ENCODE measurements around the gene C4orf46. TPM values are rescaled to one million over a fixed set of nuclear protein-coding genes. Genes with fewer than 3 reads are reported as not detected.

The C4orf46 gene
- total and polyA plus RNA-seq, 10 of the 15 experiments (the other 5 are each of a cell fraction or from before 2014, with no cell fraction given), result 9.3 to 40.2 (median 20.5) TPM

DNA sequence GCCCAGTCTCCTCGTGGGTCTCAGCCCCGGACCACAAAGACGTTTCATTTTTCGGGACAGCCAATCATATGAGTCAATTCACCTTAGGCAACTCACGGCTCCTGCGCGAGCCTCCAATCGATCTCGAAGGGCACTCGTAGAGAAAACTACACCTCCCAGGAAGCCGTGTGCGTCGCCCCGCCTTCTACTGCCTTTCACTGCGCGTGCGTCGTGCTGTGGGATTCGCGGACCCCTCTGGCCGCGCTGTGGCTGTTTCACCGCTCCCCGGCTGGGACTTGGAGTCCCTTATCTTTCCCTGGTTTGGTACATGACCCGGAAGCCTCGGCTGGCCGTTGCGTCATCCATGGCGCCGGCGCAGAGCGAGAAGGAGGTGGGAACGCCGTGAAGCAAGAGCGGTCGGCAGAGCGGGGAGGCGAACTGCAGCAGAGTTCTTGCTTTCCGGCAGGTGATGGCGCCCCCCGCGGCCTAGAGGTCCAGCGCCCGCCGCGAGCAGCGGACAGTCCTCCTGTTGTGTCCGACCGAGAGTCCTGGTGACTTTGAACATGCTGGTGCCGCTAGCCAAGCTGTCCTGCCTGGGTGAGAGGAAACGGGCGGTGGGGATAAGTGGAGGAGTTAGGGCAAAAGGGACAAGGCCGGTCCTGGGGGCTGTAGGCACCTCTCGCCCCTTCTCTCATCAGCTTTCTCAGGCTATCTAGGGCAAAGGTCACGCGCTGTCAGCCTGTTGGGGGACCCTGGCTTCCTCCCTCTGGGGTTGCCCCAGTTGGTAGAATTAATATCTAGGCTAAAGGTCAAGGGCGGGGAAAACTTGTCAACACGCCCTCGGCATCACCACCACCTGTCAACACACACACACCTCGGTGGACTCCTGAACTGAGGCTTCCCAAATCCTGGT lies 474 bp upstream of the C4orf46 start, which contains the start of gene ETFDH (continued):
- TF ChIP-seq RAD51 (IDR thresholded peaks at IDR 0.05), result no peak
- TF ChIP-seq CEBPB (IDR thresholded peaks at IDR 0.05; ENCODE audit: borderline replicate concordance in 1 of 2, low read depth in 2 of 2, low read length in 2 of 2), result peak in 1 of 2 experiments; percentile 95; a peak in 2 of 4 replicates
- TF ChIP-seq, protein P1, sequence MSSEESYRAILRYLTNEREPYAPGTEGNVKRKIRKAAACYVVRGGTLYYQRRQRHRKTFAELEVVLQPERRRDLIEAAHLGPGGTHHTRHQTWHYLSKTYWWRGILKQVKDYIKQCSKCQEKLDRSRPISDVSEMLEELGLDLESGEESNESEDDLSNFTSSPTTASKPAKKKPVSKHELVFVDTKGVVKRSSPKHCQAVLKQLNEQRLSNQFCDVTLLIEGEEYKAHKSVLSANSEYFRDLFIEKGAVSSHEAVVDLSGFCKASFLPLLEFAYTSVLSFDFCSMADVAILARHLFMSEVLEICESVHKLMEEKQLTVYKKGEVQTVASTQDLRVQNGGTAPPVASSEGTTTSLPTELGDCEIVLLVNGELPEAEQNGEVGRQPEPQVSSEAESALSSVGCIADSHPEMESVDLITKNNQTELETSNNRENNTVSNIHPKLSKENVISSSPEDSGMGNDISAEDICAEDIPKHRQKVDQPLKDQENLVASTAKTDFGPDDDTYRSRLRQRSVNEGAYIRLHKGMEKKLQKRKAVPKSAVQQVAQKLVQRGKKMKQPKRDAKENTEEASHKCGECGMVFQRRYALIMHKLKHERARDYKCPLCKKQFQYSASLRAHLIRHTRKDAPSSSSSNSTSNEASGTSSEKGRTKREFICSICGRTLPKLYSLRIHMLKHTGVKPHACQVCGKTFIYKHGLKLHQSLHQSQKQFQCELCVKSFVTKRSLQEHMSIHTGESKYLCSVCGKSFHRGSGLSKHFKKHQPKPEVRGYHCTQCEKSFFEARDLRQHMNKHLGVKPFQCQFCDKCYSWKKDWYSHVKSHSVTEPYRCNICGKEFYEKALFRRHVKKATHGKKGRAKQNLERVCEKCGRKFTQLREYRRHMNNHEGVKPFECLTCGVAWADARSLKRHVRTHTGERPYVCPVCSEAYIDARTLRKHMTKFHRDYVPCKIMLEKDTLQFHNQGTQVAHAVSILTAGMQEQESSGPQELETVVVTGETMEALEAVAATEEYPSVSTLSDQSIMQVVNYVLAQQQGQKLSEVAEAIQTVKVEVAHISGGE (CRISPR knock-in tag; IDR thresholded peaks at IDR 0.05), result no peak
- 0 out of 2 replicates have a peak, but pooled peaks have one; percentile 55 for TF ChIP-seq CHD1 (IDR thresholded peaks at IDR 0.05; ENCODE audit: low read depth, low read length)
- peak; percentile 24 for TF ChIP-seq MEF2B (IDR thresholded peaks at IDR 0.05; ENCODE audit: partially characterized antibody, poor library complexity, severe bottlenecking)
- TF ChIP-seq, protein P2, sequence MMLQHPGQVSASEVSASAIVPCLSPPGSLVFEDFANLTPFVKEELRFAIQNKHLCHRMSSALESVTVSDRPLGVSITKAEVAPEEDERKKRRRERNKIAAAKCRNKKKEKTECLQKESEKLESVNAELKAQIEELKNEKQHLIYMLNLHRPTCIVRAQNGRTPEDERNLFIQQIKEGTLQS (IDR thresholded peaks at IDR 0.05; ENCODE audit: borderline replicate concordance, extremely low read depth, low read depth, low read length), result peak; percentile 64; the same call in 1 of the 2 replicates
- TF ChIP-seq SREBF1 (IDR thresholded peaks at IDR 0.05; ENCODE audit: low read length), result peak; percentile 77
- TF ChIP-seq HDAC6 (IDR thresholded peaks at IDR 0.05; ENCODE audit: unreplicated experiment), result no peak
- TF ChIP-seq TCF7 (IDR thresholded peaks at IDR 0.05; ENCODE audit: borderline replicate concordance), result no peak
- peak in 1 of 2 experiments; percentile 42; a peak in 1 of 3 replicates for TF ChIP-seq EGR1 (IDR thresholded peaks at IDR 0.05; ENCODE audit: borderline replicate concordance in 1 of 2, low read depth in 2 of 2, low read length in 2 of 2)
- peak; percentile 96 for TF ChIP-seq NR2F1 (conservative IDR thresholded peaks at IDR 0.05)
- no peak for TF ChIP-seq ZZZ3 (IDR thresholded peaks at IDR 0.05; ENCODE audit: control insufficient read depth, insufficient read length, low read depth)
- peak; percentile 29; the same call in 1 of the 2 replicates for TF ChIP-seq JUNB (IDR thresholded peaks at IDR 0.05)
- no peak for TF ChIP-seq KDM1A (IDR thresholded peaks at IDR 0.05; ENCODE audit: borderline replicate concordance)
- TF ChIP-seq, protein P3, sequence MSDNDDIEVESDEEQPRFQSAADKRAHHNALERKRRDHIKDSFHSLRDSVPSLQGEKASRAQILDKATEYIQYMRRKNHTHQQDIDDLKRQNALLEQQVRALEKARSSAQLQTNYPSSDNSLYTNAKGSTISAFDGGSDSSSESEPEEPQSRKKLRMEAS (IDR thresholded peaks at IDR 0.05; ENCODE audit: low read depth, low read length), result no peak; the same call in 1 of the 2 replicates
- no peak for TF ChIP-seq POLR2AphosphoS2 (IDR thresholded peaks at IDR 0.05; ENCODE audit: low read depth, low read length)
- TF ChIP-seq SIX5 (IDR thresholded peaks at IDR 0.05; ENCODE audit: low read depth, low read length, severe bottlenecking), result peak; percentile 92
- TF ChIP-seq, protein P4, sequence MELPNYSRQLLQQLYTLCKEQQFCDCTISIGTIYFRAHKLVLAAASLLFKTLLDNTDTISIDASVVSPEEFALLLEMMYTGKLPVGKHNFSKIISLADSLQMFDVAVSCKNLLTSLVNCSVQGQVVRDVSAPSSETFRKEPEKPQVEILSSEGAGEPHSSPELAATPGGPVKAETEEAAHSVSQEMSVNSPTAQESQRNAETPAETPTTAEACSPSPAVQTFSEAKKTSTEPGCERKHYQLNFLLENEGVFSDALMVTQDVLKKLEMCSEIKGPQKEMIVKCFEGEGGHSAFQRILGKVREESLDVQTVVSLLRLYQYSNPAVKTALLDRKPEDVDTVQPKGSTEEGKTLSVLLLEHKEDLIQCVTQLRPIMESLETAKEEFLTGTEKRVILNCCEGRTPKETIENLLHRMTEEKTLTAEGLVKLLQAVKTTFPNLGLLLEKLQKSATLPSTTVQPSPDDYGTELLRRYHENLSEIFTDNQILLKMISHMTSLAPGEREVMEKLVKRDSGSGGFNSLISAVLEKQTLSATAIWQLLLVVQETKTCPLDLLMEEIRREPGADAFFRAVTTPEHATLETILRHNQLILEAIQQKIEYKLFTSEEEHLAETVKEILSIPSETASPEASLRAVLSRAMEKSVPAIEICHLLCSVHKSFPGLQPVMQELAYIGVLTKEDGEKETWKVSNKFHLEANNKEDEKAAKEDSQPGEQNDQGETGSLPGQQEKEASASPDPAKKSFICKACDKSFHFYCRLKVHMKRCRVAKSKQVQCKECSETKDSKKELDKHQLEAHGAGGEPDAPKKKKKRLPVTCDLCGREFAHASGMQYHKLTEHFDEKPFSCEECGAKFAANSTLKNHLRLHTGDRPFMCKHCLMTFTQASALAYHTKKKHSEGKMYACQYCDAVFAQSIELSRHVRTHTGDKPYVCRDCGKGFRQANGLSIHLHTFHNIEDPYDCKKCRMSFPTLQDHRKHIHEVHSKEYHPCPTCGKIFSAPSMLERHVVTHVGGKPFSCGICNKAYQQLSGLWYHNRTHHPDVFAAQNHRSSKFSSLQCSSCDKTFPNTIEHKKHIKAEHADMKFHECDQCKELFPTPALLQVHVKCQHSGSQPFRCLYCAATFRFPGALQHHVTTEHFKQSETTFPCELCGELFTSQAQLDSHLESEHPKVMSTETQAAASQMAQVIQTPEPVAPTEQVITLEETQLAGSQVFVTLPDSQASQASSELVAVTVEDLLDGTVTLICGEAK (IDR thresholded peaks at IDR 0.05; ENCODE audit: borderline replicate concordance), result peak; percentile 68; the same call in 1 of the 2 replicates

All from GM12878 (cell line).